Activated T-cell treated with anti-CD3 and anti-CD28 coated beads, Interleukin-2, amount 50 U/mL, for 24 hours (primary cell): ENCODE data around the gene FRMPD2.

ENCODE experiments used
- DNase-seq: peaks from one replicate; pipeline ENCODE4 v3.0.0-alpha.2; 2020
- H3K27ac Mint-ChIP-seq: 2 replicates; pipeline ENCODE4 v1.8.0; 2020; ENCODE audit warnings: mild to moderate bottlenecking, mixed read lengths
- H3K27me3 Mint-ChIP-seq: 2 replicates; pipeline ENCODE4 v1.8.0; 2020; ENCODE audit warnings: mixed read lengths
- H3K36me3 Mint-ChIP-seq: 2 replicates; pipeline ENCODE4 v1.8.0; 2020; ENCODE audit warnings: low read depth, mixed read lengths
- H3K4me1 Mint-ChIP-seq: 2 replicates; pipeline ENCODE4 v1.8.0; 2020; ENCODE audit warnings: low read depth, mixed read lengths
- H3K4me3 Mint-ChIP-seq: 2 replicates; pipeline ENCODE4 v1.8.0; 2020; ENCODE audit warnings: mild to moderate bottlenecking, moderate library complexity, mixed read lengths
- H3K9me3 Mint-ChIP-seq: 2 replicates; pipeline ENCODE4 v1.8.0; 2020; ENCODE audit warnings: mixed read lengths

FRMPD2 gene

GRCh38 chr10:48238826-48239520, 35.5 kb downstream of the FRMPD2 start:
- H3K9me3 Mint-ChIP-seq, result no peaks in the 10 kb centered on the region
- no peak overlapping the region for H3K27ac Mint-ChIP-seq
- H3K4me3 Mint-ChIP-seq, result no peak overlapping the region
- no peaks in the 10 kb centered on the region for H3K27me3 Mint-ChIP-seq
- no peak for DNase-seq
- H3K4me1 Mint-ChIP-seq, result no peaks in the 10 kb centered on the region
- no peaks in the 10 kb centered on the region for H3K36me3 Mint-ChIP-seq

GRCh38 chr10:48237259-48238250, 36.9 kb downstream of the FRMPD2 start:
- H3K27ac Mint-ChIP-seq, result no peak overlapping the region
- H3K4me1 Mint-ChIP-seq, result no peaks in the 10 kb centered on the region
- H3K4me3 Mint-ChIP-seq, result no peak overlapping the region
- H3K27me3 Mint-ChIP-seq, result no peaks in the 10 kb centered on the region
- no peaks in the 10 kb centered on the region for H3K36me3 Mint-ChIP-seq
- DNase-seq, result no peak
- H3K9me3 Mint-ChIP-seq, result no peaks in the 10 kb centered on the region

GRCh38 chr10:48236199-48236621, 38.3 kb downstream of the FRMPD2 start:
- H3K9me3 Mint-ChIP-seq, result no peaks in the 10 kb centered on the region
- H3K27me3 Mint-ChIP-seq, result no peaks in the 10 kb centered on the region
- H3K27ac Mint-ChIP-seq, result no peak overlapping the region
- no peaks in the 10 kb centered on the region for H3K36me3 Mint-ChIP-seq
- no peak for DNase-seq
- no peaks in the 10 kb centered on the region for H3K4me1 Mint-ChIP-seq
- no peak overlapping the region for H3K4me3 Mint-ChIP-seq

- no peaks in the 10 kb centered on the region for H3K36me3 Mint-ChIP-seq
- no peak overlapping the region for H3K27ac Mint-ChIP-seq
Observed at GRCh38 chr10:48235501-48235900, 39.0 kb downstream of the FRMPD2 start.

GRCh38 chr10:48234787-48235186, 39.7 kb downstream of the FRMPD2 start:
- Mint-ChIP-seq H3K4me3 (no peak overlapping the region), H3K27ac (no peak overlapping the region), H3K9me3 (no peaks in the 10 kb centered on the region), H3K27me3 (no peaks in the 10 kb centered on the region), H3K4me1 (no peaks in the 10 kb centered on the region), H3K36me3 (no peaks in the 10 kb centered on the region)
- DNase-seq, result no peak

More at GRCh38 chr10:48235501-48235900, 39.0 kb downstream of the FRMPD2 start:
- Mint-ChIP-seq H3K9me3 (no peaks in the 10 kb centered on the region), H3K27me3 (no peaks in the 10 kb centered on the region), H3K4me1 (no peaks in the 10 kb centered on the region), H3K4me3 (no peak overlapping the region)
- no peak for DNase-seq

GRCh38 chr10:48234295-48234694, 40.2 kb downstream of the FRMPD2 start:
- Mint-ChIP-seq H3K27me3 (no peaks in the 10 kb centered on the region), H3K4me1 (no peaks in the 10 kb centered on the region), H3K9me3 (no peaks in the 10 kb centered on the region), H3K36me3 (no peaks in the 10 kb centered on the region), H3K4me3 (no peak overlapping the region), H3K27ac (no peak overlapping the region)
- DNase-seq, result no peak

- no peaks in the 10 kb centered on the region for H3K36me3 Mint-ChIP-seq
- H3K27me3 Mint-ChIP-seq, result no peaks in the 10 kb centered on the region
- no peak for DNase-seq
- H3K4me3 Mint-ChIP-seq, result no peak overlapping the region
- no peaks in the 10 kb centered on the region for H3K4me1 Mint-ChIP-seq
- H3K27ac Mint-ChIP-seq, result no peak overlapping the region
- no peaks in the 10 kb centered on the region for H3K9me3 Mint-ChIP-seq
Observed at GRCh38 chr10:48233559-48234005, 40.9 kb downstream of the FRMPD2 start.

GRCh38 chr10:48232717-48233447, 41.6 kb downstream of the FRMPD2 start:
- Mint-ChIP-seq H3K27ac (no peak overlapping the region), H3K4me3 (no peak overlapping the region), H3K9me3 (no peaks in the 10 kb centered on the region), H3K27me3 (no peaks in the 10 kb centered on the region), H3K4me1 (no peaks in the 10 kb centered on the region), H3K36me3 (no peaks in the 10 kb centered on the region)
- no peak for DNase-seq

GRCh38 chr10:48231699-48232315, 42.7 kb downstream of the FRMPD2 start:
- Mint-ChIP-seq H3K36me3 (no peaks in the 10 kb centered on the region), H3K4me1 (no peaks in the 10 kb centered on the region), H3K4me3 (no peak overlapping the region), H3K27ac (no peak overlapping the region), H3K27me3 (peaks cover 5% of the 10 kb centered on the region), H3K9me3 (no peaks in the 10 kb centered on the region)
- no peak for DNase-seq

- H3K27me3 Mint-ChIP-seq, result peaks cover 5% of the 10 kb centered on the region
- DNase-seq, result no peak
- no peaks in the 10 kb centered on the region for H3K4me1 Mint-ChIP-seq
- H3K27ac Mint-ChIP-seq, result no peak overlapping the region
- H3K9me3 Mint-ChIP-seq, result no peaks in the 10 kb centered on the region
- H3K4me3 Mint-ChIP-seq, result no peak overlapping the region
- no peaks in the 10 kb centered on the region for H3K36me3 Mint-ChIP-seq
Observed at GRCh38 chr10:48231178-48231577, 43.3 kb downstream of the FRMPD2 start.

GRCh38 chr10:48227213-48227612, 47.3 kb downstream of the FRMPD2 start:
- H3K27ac Mint-ChIP-seq, result no peak overlapping the region

GRCh38 chr10:48224979-48225560, 49.4 kb downstream of the FRMPD2 start:
- Mint-ChIP-seq H3K4me3 (no peak overlapping the region), H3K36me3 (no peaks in the 10 kb centered on the region), H3K4me1 (no peaks in the 10 kb centered on the region), H3K27ac (no peak overlapping the region), H3K27me3 (peaks cover 16% of the 10 kb centered on the region), H3K9me3 (no peaks in the 10 kb centered on the region)
- DNase-seq, result no peak

More at GRCh38 chr10:48227213-48227612, 47.3 kb downstream of the FRMPD2 start:
- H3K4me1 Mint-ChIP-seq, result no peaks in the 10 kb centered on the region
- H3K4me3 Mint-ChIP-seq, result no peak overlapping the region
- H3K36me3 Mint-ChIP-seq, result no peaks in the 10 kb centered on the region
- no peaks in the 10 kb centered on the region for H3K9me3 Mint-ChIP-seq
- H3K27me3 Mint-ChIP-seq, result peaks cover 11% of the 10 kb centered on the region
- DNase-seq, result no peak

- Mint-ChIP-seq H3K9me3 (no peaks in the 10 kb centered on the region), H3K27ac (no peak overlapping the region), H3K4me1 (no peaks in the 10 kb centered on the region), H3K36me3 (no peaks in the 10 kb centered on the region), H3K4me3 (no peak overlapping the region), H3K27me3 (peaks cover 16% of the 10 kb centered on the region)
- DNase-seq, result no peak
Observed at GRCh38 chr10:48224296-48224695, 50.2 kb downstream of the FRMPD2 start.

GRCh38 chr10:48221814-48222213, 52.7 kb downstream of the FRMPD2 start:
- no peaks in the 10 kb centered on the region for H3K36me3 Mint-ChIP-seq
- DNase-seq, result no peak
- H3K27me3 Mint-ChIP-seq, result peaks cover 14% of the 10 kb centered on the region
- H3K4me3 Mint-ChIP-seq, result no peak overlapping the region
- no peak overlapping the region for H3K27ac Mint-ChIP-seq
- H3K9me3 Mint-ChIP-seq, result no peaks in the 10 kb centered on the region
- H3K4me1 Mint-ChIP-seq, result no peaks in the 10 kb centered on the region
